ENCODE data around the gene DAZAP1. TPM values are rescaled to one million over a fixed set of nuclear protein-coding genes. Genes with fewer than 3 reads are reported as not detected.

DAZAP1 gene
- total and polyA plus RNA-seq, 2 of the 4 experiments (the other 2 are of a cell fraction), result 22.0 to 62.8 TPM

GRCh38 chr19:1461862-1462261 lies 54.5 kb downstream of the DAZAP1 start:
- ATAC-seq (ENCODE audit: low read depth), result no peak
- H2AK9ac ChIP-seq (replicated peaks; ENCODE audit: low read depth, low read length, poor library complexity), result no peak overlapping the region
- dilution Hi-C loops (cut with HindIII; ENCODE audit: low sequenced_read_pairs, unreplicated experiment), result no loop called here

More at GRCh38 chr19:1461862-1462261, 54.5 kb downstream of the DAZAP1 start:
- H3K36me3 ChIP-seq (ENCODE audit: control insufficient read depth, insufficient read depth, low read length), result peaks cover 3% of the 10 kb centered on the region; the same call in 1 of the 2 replicates
- H4K20me1 ChIP-seq (ENCODE audit: insufficient read depth, low read length), result peaks cover 31% of the 10 kb centered on the region
- no TSS peak for BruUV-seq (replicated peaks)
- H3K9ac ChIP-seq (ENCODE audit: low read depth, low read length), result no peak overlapping the region
- peaks cover 20% of the 10 kb centered on the region for H3K27me3 ChIP-seq (ENCODE audit: control insufficient read depth, insufficient read depth, low read length)
- no peak overlapping the region for H4K91ac ChIP-seq (ENCODE audit: insufficient read depth, low read depth, low read length)
- DNase-seq, result no peak
- H3K23ac ChIP-seq (ENCODE audit: low read depth, low read length), result no peak overlapping the region
- H4K8ac ChIP-seq (ENCODE audit: low read depth in 2 of 2, low read length in 2 of 2), result no peak overlapping the region
- no peak overlapping the region for H2BK15ac ChIP-seq (ENCODE audit: low read depth, low read length)
- no peak overlapping the region for H3K18ac ChIP-seq (ENCODE audit: low read depth, low read length)
- ChIA-PET CTCF (no interaction called here), POLR2A (ENCODE audit: unreplicated experiment) (no interaction called here)
- no peaks in the 10 kb centered on the region for H3K79me1 ChIP-seq (ENCODE audit: low read depth in 1 of 2, low read length in 2 of 2)
- no peak overlapping the region for H4K5ac ChIP-seq (ENCODE audit: low read depth, low read length)
- H3K4ac ChIP-seq (ENCODE audit: low read depth, low read length), result no peak overlapping the region
- no peak overlapping the region for H3K56ac ChIP-seq (ENCODE audit: extremely low read depth, insufficient read depth, low read length)
- no peak overlapping the region for H3K27ac ChIP-seq (ENCODE audit: insufficient read depth, low read length)
- in situ Hi-C loops (cut with MboI; ENCODE audit: low sequenced_read_pairs), result no loop called here
- H2AFZ ChIP-seq (replicated peaks; ENCODE audit: low read length, poor library complexity), result no peak overlapping the region
- no peak overlapping the region for H3K4me3 ChIP-seq (ENCODE audit: insufficient read depth, low read depth, low read length)
- H2AK5ac ChIP-seq (ENCODE audit: low read depth, low read length), result no peak overlapping the region
- no peak overlapping the region for H2BK120ac ChIP-seq (ENCODE audit: low read depth, low read length)
- H2BK20ac ChIP-seq (ENCODE audit: low read depth, low read length), result no peak overlapping the region
- 0 out of 2 replicates have a peak, but pooled peaks cover 2% of the 10 kb centered on the region for H3K9me1 ChIP-seq (ENCODE audit: insufficient read depth, low read length)
- no peak overlapping the region for H3K14ac ChIP-seq (replicated peaks; ENCODE audit: low read depth, low read length)
- H3K4me2 ChIP-seq (ENCODE audit: low read depth, low read length), result no peak overlapping the region
- 89% methylated on average over 16 of the region's 24 CpGs; no CpG with 5 or more reads in 1 of the 2 experiments for WGBS, 2 experiments (ENCODE audit: extremely low coverage in 2 of 2, insufficient read length in 1 of 2)
- no peaks in the 10 kb centered on the region for H3K4me1 ChIP-seq (ENCODE audit: control insufficient read depth, insufficient read depth, low read length)
- TF ChIP-seq CHD1 (IDR thresholded peaks at IDR 0.05; ENCODE audit: low read depth, low read length) (no peak), BHLHE40 (IDR thresholded peaks at IDR 0.05; ENCODE audit: low read depth, low read length) (no peak)
- TF ChIP-seq, protein P1, sequence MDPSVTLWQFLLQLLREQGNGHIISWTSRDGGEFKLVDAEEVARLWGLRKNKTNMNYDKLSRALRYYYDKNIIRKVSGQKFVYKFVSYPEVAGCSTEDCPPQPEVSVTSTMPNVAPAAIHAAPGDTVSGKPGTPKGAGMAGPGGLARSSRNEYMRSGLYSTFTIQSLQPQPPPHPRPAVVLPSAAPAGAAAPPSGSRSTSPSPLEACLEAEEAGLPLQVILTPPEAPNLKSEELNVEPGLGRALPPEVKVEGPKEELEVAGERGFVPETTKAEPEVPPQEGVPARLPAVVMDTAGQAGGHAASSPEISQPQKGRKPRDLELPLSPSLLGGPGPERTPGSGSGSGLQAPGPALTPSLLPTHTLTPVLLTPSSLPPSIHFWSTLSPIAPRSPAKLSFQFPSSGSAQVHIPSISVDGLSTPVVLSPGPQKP (IDR thresholded peaks at IDR 0.05; ENCODE audit: borderline replicate concordance, low read depth, low read length), result no peak
- intact Hi-C loops (cut with micrococcal nuclease), result no loop called here
- no peak overlapping the region for H2BK5ac ChIP-seq (ENCODE audit: low read depth, low read length, poor library complexity, severe bottlenecking)
- no peaks in the 10 kb centered on the region for H3K9me3 ChIP-seq (ENCODE audit: control insufficient read depth, insufficient read depth, low read length)
